Ecto neural progenitor cell (in vitro differentiated cells): ENCODE measurements around the gene TCIRG1.

Experiments
- DNase-seq: peaks from one replicate; pipeline ENCODE4 v3.0.0-alpha.2; 2018; ENCODE audit warnings: low spot score

TCIRG1 gene

GRCh38 chr11:68006606-68007166 lies 32.1 kb upstream of the TCIRG1 start:
- no peak for DNase-seq

DNA sequence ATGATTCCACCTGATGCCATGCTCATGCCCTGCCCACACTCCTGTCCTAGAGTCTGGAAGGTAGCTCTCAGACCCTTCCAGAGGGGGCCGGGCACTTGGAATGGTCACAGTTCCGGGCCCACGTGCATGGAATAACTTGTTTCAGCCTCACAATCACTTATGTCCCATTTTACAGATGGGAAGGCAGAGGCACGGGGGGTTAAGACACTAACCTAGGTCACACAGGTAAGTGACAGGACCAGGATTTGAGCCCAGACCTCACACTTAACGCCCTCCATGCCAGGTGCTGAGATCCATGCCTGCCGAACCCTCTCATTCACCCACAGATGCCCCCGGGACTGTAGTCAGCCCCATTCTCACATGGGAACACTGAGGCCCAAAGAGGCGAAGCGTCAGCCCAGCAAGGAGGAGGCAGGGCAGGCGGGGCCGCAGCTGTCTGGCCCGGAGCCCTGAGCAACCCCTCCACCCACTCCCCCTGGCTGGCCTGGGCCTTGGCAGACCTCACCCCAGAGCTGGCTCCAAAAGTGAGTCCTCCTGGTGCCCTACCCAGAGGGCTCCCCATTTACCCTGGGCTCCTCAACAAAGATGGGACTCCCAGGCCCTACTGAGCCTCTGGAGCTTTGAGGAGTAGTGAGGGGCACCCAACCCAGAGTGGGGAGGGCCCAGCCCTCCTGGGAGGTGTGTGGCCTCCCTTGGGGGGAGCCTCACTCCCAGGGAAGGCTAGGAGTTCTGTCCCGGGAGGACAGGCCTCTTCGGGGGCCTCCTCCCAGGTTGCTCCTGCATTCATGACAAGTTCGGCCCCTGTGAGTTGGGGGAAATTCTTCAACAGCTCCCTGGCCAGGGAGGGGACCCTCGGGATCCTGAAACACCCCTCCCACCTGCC lies 31.1 kb upstream of the TCIRG1 start:
- no peak for DNase-seq

DNA sequence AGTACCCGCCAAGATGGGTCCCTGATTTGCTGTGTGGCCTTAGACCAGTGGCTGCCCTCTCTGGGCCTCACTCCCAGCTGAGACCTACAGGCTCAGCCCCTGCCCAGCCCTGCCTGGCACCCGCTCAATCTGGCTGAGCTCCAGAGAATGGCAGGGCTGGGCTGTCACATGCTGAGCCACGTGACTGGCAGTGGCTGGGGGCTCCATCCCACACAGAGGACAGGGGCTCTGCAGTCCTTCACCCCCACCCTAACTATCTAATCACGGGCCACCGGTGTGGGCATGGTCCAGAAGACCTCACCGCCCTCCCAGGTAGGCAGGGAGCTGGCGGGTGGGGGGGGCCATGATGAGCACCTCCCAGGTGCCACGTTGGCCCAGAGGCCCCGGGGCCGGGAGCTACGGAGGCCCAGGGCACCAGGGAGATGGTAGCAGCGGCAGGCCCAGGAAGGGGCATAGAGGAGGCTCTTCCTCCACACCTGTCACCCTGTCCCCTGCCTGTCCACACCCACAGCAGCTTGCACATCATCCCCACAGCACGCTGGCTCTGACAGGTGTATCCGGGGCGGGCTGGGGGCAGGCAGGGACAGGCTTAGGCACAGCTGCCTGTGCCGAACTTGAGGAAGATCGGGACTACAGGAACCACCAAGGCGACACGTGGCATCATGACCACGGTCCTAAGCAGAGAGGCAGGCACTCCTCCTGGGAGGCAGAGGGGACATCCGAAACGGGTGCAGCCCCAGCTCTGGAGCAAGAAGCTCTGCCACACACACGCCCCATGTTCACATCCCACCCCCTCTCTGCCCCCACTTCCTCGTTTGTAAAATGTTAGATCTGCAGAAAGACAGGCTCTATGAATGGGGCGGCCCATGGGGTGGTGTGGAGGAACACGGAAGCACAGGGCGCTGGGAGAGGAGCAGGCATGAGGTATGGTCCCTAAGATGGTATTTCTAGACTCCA lies 30.2 kb upstream of the TCIRG1 start:
- no peak for DNase-seq

GRCh38 chr11:68009391-68010089 lies 29.3 kb upstream of the TCIRG1 start:
- DNase-seq: no peak

GRCh38 chr11:68010090-68011041 lies 28.5 kb upstream of the TCIRG1 start, which contains the start of gene ALDH3B1:
ALDH3B1 (plus strand) TSS chr11:68010327; CDS start chr11:68015298, 4,971 bp downstream.
- peak; percentile 74 for DNase-seq

- DNase-seq: no peak
These were observed 27.5 kb upstream of the TCIRG1 start for GRCh38 chr11:68011051-68011943.

- DNase-seq: no peak
These were observed 26.6 kb upstream of the TCIRG1 start for GRCh38 chr11:68012044-68012842.

DNA sequence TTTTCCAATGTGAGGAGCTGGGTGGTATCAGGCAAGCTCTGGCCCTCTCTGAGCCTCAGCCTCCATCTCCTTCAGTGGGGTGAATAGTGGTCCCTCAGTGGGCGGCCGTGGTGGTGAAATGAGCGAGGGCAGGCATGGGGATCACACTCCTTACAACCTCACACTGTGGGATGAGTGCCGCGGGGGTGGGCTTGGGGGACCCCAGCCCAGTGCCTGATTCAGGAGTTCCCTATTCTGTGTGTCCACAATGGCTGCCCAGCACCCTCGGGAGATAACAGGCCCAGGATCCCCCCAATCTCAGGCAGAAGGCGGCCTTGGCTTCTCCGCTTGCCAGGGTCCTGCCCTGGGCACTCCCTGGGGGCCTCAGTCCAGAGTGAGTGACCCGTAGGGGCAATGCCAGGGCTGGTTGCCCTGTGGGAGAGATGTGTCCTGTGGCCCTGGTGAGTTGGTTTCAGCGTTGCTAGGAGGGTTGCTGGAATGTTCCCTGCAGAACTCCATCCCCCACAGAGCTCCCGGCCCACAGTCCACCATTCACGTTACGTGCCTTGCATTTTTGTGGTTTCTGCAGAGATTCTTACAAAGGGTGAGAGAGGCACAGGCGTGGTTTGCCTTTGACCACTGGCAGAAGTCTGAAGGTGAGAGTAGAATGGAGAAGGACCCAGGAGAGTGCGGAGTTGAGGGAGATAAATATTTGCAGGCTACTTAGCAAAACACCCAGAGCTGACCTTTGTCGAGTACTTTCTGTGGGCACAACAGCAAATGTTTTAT lies 25.8 kb upstream of the TCIRG1 start:
- DNase-seq: no peak

GRCh38 chr11:68013611-68014156 lies 25.1 kb upstream of the TCIRG1 start:
- DNase-seq: no peak

DNA sequence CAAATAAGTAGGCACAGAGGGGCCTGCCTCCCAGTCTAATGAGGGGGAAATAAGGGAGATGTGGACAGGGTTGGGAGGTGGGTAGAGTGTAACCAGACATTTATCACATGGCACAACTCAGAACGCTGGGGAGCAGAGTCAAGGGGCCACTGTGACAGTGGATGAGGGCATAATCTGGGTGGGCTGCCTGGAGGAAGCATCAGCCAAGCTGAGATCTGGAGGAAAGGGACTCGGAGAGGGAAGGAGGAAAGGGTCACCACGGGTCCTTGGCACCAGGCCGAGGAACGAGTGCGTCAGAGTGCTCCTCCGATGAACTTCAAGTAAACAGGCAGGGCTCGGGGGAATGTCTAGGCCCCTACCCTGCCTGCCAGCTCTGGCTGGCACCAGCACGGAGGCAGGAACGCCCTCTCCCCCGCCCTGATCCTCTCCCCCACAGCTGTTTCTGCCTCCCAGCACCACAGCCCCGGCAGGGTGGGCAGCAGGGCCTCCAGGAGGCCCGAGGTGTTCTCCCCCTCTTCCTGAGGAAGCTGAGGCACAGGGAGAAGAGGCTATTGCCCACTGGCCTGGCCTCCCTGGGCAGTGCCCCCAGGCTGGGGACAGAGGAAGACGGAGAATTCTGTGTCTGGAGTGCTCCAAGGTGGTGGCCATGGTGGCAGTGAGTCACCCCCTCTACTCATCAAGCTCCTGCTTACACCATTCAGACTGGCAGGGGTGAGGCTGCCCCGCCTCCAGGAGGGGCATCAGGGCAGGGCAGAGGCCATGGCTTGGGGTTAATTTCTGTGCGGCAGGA lies 24.5 kb upstream of the TCIRG1 start:
- no peak for DNase-seq

DNA sequence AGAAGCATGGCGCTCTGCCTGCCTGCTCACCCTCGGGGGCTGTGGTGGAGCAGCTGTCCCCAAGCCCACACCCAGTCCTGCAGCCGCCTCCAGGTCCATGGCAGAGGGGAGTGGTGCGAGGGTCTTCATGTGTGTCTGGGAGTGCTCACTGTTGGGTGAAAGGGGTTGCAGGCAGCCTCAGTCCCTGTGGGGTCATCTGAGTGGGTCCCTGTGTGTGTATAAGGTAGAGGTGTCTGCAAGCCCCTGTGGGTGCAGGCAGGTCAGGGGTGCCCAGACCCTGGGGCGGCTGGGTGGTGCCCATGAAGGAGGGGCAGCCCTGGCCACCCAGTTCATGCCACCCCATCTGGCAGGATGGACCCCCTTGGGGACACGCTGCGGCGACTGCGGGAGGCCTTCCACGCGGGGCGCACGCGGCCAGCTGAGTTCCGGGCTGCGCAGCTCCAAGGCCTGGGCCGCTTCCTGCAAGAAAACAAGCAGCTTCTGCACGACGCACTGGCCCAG lies 23.8 kb upstream of the TCIRG1 start:
- DNase-seq: no peak

DNA sequence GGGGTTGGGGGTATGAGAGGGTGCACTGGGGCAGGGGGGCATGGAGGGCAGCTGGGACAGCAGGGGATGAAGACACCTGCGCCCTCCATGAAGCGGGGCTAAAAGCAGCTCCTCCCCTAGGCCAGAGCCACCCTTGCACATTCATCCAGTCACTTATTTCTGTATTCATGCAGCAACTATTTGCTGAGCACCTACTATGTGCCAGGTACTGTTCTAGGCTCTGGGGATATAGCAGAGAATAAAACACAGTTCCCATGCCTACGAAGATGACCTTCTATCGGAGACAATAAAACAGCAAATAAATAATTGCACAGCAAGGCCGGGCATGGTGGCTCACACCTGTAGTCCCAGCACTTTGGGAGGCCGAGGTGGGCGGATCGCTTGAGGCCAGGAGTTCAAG lies 23.4 kb upstream of the TCIRG1 start:
- no peak for DNase-seq

- DNase-seq: no peak
These were observed 22.5 kb upstream of the TCIRG1 start for GRCh38 chr11:68016161-68016903.

- DNase-seq: no peak
These were observed 21.7 kb upstream of the TCIRG1 start for GRCh38 chr11:68016904-68017817.
